SU-DHL-6 (cell line): ENCODE measurements around the gene SLC38A10.

Experiments
- H2AFZ ChIP-seq: fragments of 200-600 bp; sonication (generic); 2 replicates; pipeline ENCODE4 v1.6.1; 2014; ENCODE audit warnings: low read depth, mild to moderate bottlenecking, moderate library complexity, mixed read lengths, antibody characterized with exemption, low read length; ENCODE audit not compliant: severe bottlenecking
- H3F3A ChIP-seq: fragments of 200-600 bp; shearing (Covaris generic); 2 replicates; pipeline ENCODE4 v1.6.0; 2016; ENCODE audit warnings: antibody characterized with exemption, mild to moderate bottlenecking; ENCODE audit not compliant: insufficient read depth
- H3K27ac ChIP-seq: fragments of 200-600 bp; sonication (generic); 2 replicates; pipeline ENCODE4 v1.5.1; 2016; ENCODE audit warnings: low read depth, mild to moderate bottlenecking, low read length, moderate library complexity, mixed read lengths
- H3K27me3 ChIP-seq: fragments of 200-600 bp; sonication (generic), shearing (Covaris generic); 2 replicates; pipeline ENCODE4 v1.6.0; 2014; ENCODE audit warnings: mild to moderate bottlenecking, low read length
- H3K36me3 ChIP-seq: fragments of 200-600 bp; sonication (generic); 2 replicates; pipeline ENCODE4 v1.6.1; 2014; ENCODE audit warnings: mild to moderate bottlenecking, low read length, mixed read lengths
- H3K4me2 ChIP-seq: fragments of 300-600, 200-600 bp; shearing (Covaris generic), sonication (generic); 2 replicates; pipeline ENCODE4 v1.6.0; 2014; ENCODE audit warnings: low read length, low read depth, mild to moderate bottlenecking; ENCODE audit not compliant: poor library complexity, severe bottlenecking
- H3K4me3 ChIP-seq: fragments of 200-600 bp; sonication (generic); 2 replicates; pipeline ENCODE4 v1.5.1; 2014; ENCODE audit warnings: antibody characterized with exemption, low read length, mild to moderate bottlenecking, mixed read lengths; ENCODE audit not compliant: insufficient read depth, poor library complexity, severe bottlenecking
- H3K79me2 ChIP-seq: fragments of 200-600 bp; sonication (generic); 2 replicates; pipeline ENCODE4 v1.6.1; 2014; ENCODE audit warnings: mild to moderate bottlenecking, low read length, moderate library complexity; ENCODE audit not compliant: insufficient read depth
- H3K9ac ChIP-seq: fragments of 200-600 bp; sonication (generic); 2 replicates; pipeline ENCODE4 v1.7.0; 2014; ENCODE audit warnings: mild to moderate bottlenecking, low read length
- H3K9me2 ChIP-seq: fragments of 200-600 bp; sonication (generic); replicated peaks from 2 replicates; pipeline ENCODE4 v1.6.1; 2014; ENCODE audit warnings: low read length; ENCODE audit not compliant: insufficient read depth
- H3K9me3 ChIP-seq: fragments of 200-600 bp; sonication (generic); 2 replicates; pipeline ENCODE4 v1.6.1; 2014; ENCODE audit warnings: low read length, mixed read lengths; ENCODE audit not compliant: insufficient read depth
- H4K20me1 ChIP-seq: fragments of 200-600 bp; sonication (generic); 2 replicates; pipeline ENCODE4 v1.6.1; 2014; ENCODE audit warnings: low read depth, mild to moderate bottlenecking, antibody characterized with exemption, low read length, moderate library complexity, mixed read lengths
- EZH2phosphoT487 ChIP-seq: fragments of 200-600 bp; sonication (generic), shearing (Covaris generic); conservative IDR thresholded peaks from 2 replicates; pipeline ENCODE4 v1.6.1; 2018; ENCODE audit warnings: mild to moderate bottlenecking, antibody characterized with exemption, low read length, moderate library complexity, mixed read lengths
- TF ChIP-seq, protein P1 (sequence below): fragments of 200-600 bp; sonication (generic); IDR thresholded peaks from one replicate; pipeline ENCODE4 v1.5.1; 2017; ENCODE audit warnings: antibody characterized with exemption, mild to moderate bottlenecking, low read length, moderate library complexity; ENCODE audit not compliant: insufficient read depth, poor library complexity, severe bottlenecking

The SLC38A10 gene

DNA sequence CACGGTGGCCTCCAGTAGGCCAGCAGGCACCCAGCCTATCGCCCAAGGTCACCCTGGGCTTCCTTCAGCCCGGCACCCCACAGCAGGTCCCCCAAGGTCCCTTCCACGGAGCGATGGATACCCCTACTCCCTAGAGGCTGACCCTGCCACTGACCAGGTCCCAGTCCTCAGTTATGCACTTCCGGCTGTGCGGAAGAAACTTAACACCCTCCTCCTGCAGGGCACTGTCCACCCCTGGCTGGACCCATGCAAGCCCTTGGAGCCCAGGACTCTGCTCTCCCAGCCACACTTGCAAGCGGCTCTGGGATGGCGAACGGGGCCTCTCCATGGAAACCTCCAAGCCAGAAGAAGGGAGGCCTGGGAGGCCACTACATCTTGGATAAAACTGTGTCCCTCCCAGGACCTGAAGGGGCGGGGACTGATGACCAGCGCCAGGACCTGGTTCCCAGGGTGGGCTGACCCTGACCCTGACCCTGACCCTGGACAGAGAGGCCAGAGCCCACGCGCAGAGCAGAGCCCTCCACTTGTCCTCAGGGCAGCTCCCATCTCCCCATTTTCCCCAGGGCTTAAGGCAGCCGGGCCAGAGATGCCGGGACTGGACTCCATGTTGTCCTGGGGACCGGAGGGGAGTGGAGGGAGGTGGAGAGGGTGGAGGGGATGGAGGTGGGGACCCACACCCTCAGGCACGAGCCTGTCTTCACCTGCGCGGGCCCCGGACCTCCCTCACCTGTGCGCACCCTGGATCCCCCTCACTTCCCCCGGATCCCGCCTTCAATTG, 73.1 kb downstream of the SLC38A10 start:
- Histone ChIP-seq H4K20me1 (no peaks in the 10 kb centered on the region), H3K27me3 (no peaks in the 10 kb centered on the region), H2AFZ (peak overlapping the region; percentile 93), H3K9me2 (no peaks in the 10 kb centered on the region), H3K9ac (peak overlapping the region; percentile 82), H3K9me3 (no peaks in the 10 kb centered on the region), H3K4me2 (peak overlapping the region; percentile 65), H3K79me2 (peaks cover 3% of the 10 kb centered on the region; the same call in 1 of the 2 replicates), H3F3A (0 out of 2 replicates have a peak, but pooled peaks cover 3% of the 10 kb centered on the region), H3K36me3 (no peaks in the 10 kb centered on the region), H3K27ac (no peak overlapping the region), H3K4me3 (peak overlapping the region; percentile 81)
- TF ChIP-seq EZH2phosphoT487: no peak
- TF ChIP-seq, protein P1, sequence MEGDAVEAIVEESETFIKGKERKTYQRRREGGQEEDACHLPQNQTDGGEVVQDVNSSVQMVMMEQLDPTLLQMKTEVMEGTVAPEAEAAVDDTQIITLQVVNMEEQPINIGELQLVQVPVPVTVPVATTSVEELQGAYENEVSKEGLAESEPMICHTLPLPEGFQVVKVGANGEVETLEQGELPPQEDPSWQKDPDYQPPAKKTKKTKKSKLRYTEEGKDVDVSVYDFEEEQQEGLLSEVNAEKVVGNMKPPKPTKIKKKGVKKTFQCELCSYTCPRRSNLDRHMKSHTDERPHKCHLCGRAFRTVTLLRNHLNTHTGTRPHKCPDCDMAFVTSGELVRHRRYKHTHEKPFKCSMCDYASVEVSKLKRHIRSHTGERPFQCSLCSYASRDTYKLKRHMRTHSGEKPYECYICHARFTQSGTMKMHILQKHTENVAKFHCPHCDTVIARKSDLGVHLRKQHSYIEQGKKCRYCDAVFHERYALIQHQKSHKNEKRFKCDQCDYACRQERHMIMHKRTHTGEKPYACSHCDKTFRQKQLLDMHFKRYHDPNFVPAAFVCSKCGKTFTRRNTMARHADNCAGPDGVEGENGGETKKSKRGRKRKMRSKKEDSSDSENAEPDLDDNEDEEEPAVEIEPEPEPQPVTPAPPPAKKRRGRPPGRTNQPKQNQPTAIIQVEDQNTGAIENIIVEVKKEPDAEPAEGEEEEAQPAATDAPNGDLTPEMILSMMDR: no peak

DNA sequence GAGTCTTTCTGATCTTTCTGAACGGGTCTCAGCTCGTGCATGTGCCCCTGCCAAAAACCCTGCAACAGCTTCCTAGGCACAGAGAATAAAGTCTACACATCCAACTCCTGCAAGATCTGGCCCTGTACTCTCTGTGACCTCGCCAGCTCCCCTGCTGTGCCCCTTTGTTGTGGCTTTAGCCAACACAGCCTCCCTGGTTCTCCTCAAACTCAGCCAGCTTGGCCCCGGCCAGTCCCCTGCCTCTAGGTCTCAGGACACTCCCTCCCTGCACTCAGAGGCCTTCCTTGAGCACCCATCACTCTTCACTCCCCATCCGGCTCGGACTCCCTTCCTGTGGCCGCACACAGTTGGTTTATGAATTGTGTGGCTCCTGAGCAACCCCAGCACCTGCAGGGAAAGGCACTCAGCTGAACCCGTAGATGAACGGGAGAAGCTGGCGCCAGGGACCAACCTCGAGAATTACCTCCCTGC, 73.7 kb downstream of the SLC38A10 start:
- H3K4me2 ChIP-seq: peak overlapping the region; percentile 65
- H3F3A ChIP-seq: 0 out of 2 replicates have a peak, but pooled peaks cover 3% of the 10 kb centered on the region
- TF ChIP-seq EZH2phosphoT487: no peak
- TF ChIP-seq, protein P1: no peak
- no peaks in the 10 kb centered on the region for H3K27me3 ChIP-seq
- H3K9me3 ChIP-seq: no peaks in the 10 kb centered on the region
- no peaks in the 10 kb centered on the region for H3K9me2 ChIP-seq
- peak overlapping the region; percentile 82 for H3K9ac ChIP-seq
- no peak overlapping the region for H3K27ac ChIP-seq
- no peak overlapping the region for H2AFZ ChIP-seq
- no peaks in the 10 kb centered on the region for H3K36me3 ChIP-seq
- peaks cover 3% of the 10 kb centered on the region; the same call in 1 of the 2 replicates for H3K79me2 ChIP-seq
- H4K20me1 ChIP-seq: no peaks in the 10 kb centered on the region
- H3K4me3 ChIP-seq: no peak overlapping the region

DNA sequence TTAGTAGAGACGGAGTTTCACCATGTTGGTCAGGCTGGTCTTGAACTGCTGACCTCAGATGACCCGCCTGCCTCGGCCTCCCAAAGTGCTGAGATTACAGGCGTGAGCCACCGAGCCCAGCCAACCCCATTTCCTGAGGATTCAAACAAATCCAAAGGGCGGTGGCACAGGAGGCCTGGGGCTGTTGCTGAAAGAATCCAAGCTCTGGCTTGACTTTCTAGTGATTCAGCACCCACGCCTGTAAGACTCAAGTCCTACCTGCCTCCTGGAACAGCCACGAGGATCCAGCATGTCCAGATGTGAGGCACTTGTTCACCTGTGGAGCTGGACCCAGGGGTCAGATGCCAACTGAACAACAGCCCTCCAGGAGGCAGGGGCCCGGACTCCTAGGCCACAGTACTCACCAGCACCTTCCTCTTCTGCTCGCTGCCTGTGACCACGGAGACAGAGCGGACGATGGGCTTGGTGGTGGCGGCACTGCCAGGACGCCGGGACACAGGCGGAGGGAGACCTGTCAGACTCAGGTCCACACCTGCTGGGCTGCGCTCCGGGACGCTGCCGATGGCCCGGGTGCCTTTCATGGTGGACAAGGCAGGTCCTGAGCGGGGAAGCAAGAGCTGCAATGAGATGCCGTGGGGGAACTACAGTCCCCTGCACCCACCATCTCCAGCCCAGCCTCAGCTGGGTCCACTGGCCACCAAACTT, 75.5 kb downstream of the SLC38A10 start:
- Histone ChIP-seq H3K4me2 (no peak overlapping the region), H3K4me3 (no peak overlapping the region), H3K9ac (no peak overlapping the region), H3K9me2 (no peaks in the 10 kb centered on the region), H3K27me3 (no peaks in the 10 kb centered on the region), H2AFZ (no peak overlapping the region), H3F3A (0 out of 2 replicates have a peak, but pooled peaks cover 3% of the 10 kb centered on the region), H3K27ac (no peak overlapping the region), H4K20me1 (no peaks in the 10 kb centered on the region), H3K79me2 (peaks cover 3% of the 10 kb centered on the region; the same call in 1 of the 2 replicates), H3K9me3 (no peaks in the 10 kb centered on the region), H3K36me3 (no peaks in the 10 kb centered on the region)
- no peak for TF ChIP-seq EZH2phosphoT487
- TF ChIP-seq, protein P1: no peak
